ENCODE results near the gene NME8. TPM values are rescaled to one million over a fixed set of nuclear protein-coding genes. Genes with fewer than 3 reads are reported as not detected.
A peak's percentile ranks its signal among the peaks of the same experiment; 100 is the strongest.

Gene NME8
- total RNA-seq, 2 donors from 2014 or later, result not detected

DNA sequence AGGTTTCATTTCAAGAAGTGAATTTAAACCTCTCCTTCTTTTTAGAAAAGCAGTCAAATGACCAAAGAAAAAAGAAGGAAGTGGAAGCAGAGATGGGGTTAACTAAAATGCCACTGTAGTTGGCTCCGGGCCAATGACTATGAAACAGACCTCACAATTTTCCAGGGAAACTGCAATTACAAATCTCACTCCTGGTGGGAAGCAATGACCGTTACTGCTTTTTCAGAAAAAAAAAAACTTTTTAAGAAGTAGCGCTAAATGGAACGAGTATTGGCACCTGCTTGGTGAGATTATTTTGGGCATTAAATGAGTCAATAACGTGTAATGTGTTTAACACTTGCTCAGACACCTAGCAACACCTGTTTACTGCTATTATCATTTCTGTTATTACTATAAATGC, 67.0 kb downstream of the NME8 start:
- DNase-seq (no peak), ATAC-seq (no peak)
- Mint-ChIP-seq H3K27me3 (peaks cover 75% of the 10 kb centered on the region), H3K4me3 (no peak overlapping the region), H3K36me3 (ENCODE audit: low read depth) (peaks cover 6% of the 10 kb centered on the region), H3K27ac (no peak overlapping the region), H3K4me1 (peaks cover 10% of the 10 kb centered on the region)
- H3K9me3 ChIP-seq (ENCODE audit: control insufficient read depth, low read length, poor library complexity, severe bottlenecking), result no peaks in the 10 kb centered on the region

DNA sequence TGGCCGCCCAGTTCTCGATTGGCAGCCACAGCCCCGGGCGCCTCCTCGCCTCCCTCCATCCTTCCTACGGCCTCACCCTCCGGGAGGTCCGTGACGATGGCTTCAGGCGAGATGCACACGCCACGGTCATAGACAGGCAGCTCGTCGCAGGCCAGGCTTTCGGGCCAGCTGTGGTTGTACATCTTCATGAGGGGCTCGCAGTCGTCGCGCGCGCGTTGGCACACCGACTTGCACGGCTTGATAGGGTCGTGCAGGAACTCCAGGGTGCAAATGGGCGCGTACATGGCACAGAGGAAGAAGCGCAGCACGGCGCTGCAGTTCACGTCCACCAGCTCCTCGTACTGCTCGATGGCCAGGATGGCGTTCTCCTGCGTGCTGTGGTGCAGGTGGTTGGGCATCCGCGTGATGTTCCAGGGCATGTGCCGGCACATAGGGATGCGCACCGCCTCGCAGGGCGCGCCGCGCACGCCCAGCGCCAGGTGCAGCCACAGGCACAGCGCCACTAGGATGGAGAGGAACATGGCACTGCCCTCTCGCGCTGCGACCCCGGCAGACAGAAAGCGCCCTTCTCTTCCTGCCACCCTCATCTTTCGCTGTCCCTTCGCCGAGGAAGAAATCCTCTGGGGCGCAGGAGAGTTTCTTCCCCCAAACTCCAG, 67.7 kb downstream of the NME8 start:
- peaks cover 6% of the 10 kb centered on the region for H3K36me3 Mint-ChIP-seq (ENCODE audit: low read depth)
- H3K27ac Mint-ChIP-seq, result no peak overlapping the region
- peaks cover 74% of the 10 kb centered on the region for H3K27me3 Mint-ChIP-seq
- H3K4me1 Mint-ChIP-seq, result peaks cover 11% of the 10 kb centered on the region
- no peak for DNase-seq
- no peaks in the 10 kb centered on the region for H3K9me3 ChIP-seq (ENCODE audit: control insufficient read depth, low read length, poor library complexity, severe bottlenecking)
- no peak for ATAC-seq
- peak overlapping the region; percentile 60 for H3K4me3 Mint-ChIP-seq

DNA sequence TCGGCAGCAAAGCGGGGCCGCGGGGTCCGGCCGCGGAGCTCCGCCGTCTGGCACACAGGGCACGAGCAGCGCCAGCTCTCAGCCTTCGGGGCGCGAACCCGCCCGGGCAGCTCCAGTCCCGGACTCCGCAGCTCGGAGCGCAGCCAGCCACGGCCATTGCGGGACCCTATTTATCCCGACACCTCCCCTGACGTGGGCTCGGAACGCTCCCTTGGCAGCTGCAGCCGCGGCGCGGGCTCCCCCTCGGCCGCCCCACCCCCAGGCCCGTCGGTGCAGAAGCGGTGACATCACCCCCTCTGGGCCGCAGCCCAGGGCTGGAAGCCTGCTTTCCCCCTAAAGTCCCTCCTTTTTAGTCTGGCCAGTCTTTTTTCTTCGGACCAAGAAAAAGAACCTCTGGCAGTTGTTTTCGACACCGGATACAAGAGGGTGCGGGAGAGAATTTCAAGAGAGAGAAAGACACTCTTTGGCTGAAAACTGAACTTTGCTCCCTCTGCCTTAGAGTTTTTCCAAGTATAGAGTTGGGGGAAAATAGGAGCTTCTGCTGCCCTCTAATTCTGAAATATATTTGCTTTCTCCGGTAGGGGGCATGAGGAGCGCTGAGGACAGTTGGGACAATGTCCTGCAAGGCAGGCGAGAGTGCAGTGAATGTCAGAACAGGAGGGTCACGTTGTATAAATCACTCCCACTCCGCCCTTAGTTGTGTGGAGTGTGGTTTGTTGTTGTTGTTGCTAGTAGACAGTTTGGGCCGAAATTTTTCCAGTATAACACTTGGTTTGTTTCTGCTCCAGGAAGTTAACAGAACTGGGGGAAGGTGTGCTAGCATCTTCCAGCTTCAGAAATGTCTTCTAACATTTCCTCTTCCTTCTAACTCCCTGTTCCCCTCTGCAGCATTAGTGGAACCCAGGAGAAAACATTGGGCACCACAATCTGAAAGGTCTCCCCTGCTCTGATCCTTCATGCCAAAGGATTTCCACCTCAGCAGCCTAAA, 68.6 kb downstream of the NME8 start, which contains the start of gene SFRP4:
Gene SFRP4 (minus strand): TSS at position 145 of the 988 bp plus-strand sequence. CDS start 280 bp downstream, outside the sequence.
- DNase-seq, result no peak

DNA sequence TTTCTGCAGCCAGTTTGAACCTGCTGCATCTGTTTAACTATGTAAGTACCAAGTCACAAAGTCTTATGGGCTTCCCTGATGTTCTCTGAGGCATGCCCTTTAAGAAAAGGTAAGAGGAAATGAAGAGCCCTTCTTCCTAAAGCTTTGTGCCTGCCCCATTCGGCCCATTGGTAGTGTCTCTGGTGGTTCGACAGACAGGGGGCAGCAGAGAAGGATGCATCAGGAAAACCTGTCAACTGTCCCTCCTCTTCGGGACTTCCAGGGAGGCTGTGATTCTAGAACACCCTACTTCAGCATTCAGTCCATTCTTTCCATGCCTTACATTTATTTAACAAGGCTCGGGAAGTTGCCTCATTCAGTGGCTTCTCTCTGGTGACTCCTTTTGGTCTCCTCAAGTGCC, 70.1 kb downstream of the NME8 start:
- ATAC-seq, result no peak
- H3K4me1 Mint-ChIP-seq, result peaks cover 11% of the 10 kb centered on the region

More for the DNA sequence above, 68.6 kb downstream of the NME8 start, which contains the start of gene SFRP4:
- Mint-ChIP-seq H3K36me3 (ENCODE audit: low read depth) (peaks cover 6% of the 10 kb centered on the region), H3K4me3 (peak within 1 kb of the TSS; percentile 60), H3K4me1 (peaks cover 11% of the 10 kb centered on the region), H3K27me3 (peaks cover 73% of the 10 kb centered on the region), H3K27ac (no peak within 1 kb of the TSS)
- no peaks in the 10 kb centered on the region for H3K9me3 ChIP-seq (ENCODE audit: control insufficient read depth, low read length, poor library complexity, severe bottlenecking)
- ATAC-seq, result no peak

DNA sequence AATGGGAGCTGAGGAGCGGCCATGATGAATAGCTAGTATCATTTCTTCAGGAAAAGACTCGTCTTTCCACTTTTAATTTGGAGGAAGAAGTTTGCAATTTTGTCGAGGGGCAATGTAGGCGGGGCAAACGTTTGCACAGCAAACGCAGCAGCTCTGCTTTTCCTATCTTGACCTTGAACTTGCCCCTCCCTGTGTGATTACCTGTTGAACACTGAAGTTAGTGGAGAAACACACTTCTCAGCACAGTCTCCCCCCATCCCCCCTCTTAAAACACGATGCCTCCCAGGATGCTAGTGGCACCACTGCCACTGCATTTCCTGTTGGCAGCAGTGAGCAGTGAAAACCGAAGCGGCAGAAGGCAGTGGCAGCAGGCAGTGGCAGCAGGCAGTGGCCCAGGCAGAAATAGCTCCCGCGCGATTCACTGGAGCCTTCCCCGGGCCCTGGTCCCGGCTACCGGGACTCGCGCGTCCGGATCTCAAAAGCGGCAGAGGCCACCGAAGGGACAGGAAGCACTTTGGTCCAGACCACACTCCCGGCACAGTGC, 72.0 kb downstream of the NME8 start, which contains the start of gene EPDR1:
Gene EPDR1 (plus strand): TSS at position 336 of the 544 bp plus-strand sequence. CDS start 300 bp downstream, outside the sequence.
- H3K4me1 Mint-ChIP-seq, result peaks cover 11% of the 10 kb centered on the region
- H3K27me3 Mint-ChIP-seq, result peaks cover 52% of the 10 kb centered on the region
- H3K4me3 Mint-ChIP-seq, result peak within 1 kb of the TSS; percentile 73
- ATAC-seq (peak; percentile 51), DNase-seq (no peak)
- H3K36me3 Mint-ChIP-seq (ENCODE audit: low read depth), result peaks cover 6% of the 10 kb centered on the region
- H3K27ac Mint-ChIP-seq, result no peak within 1 kb of the TSS
- no peaks in the 10 kb centered on the region for H3K9me3 ChIP-seq (ENCODE audit: control insufficient read depth, low read length, poor library complexity, severe bottlenecking)

More for the DNA sequence above, 70.1 kb downstream of the NME8 start:
- no peaks in the 10 kb centered on the region for H3K9me3 ChIP-seq (ENCODE audit: control insufficient read depth, low read length, poor library complexity, severe bottlenecking)
- H3K4me3 Mint-ChIP-seq, result no peak overlapping the region
- no peak for DNase-seq
- H3K27me3 Mint-ChIP-seq, result peaks cover 65% of the 10 kb centered on the region
- H3K27ac Mint-ChIP-seq, result no peak overlapping the region
- H3K36me3 Mint-ChIP-seq (ENCODE audit: low read depth), result peaks cover 6% of the 10 kb centered on the region

DNA sequence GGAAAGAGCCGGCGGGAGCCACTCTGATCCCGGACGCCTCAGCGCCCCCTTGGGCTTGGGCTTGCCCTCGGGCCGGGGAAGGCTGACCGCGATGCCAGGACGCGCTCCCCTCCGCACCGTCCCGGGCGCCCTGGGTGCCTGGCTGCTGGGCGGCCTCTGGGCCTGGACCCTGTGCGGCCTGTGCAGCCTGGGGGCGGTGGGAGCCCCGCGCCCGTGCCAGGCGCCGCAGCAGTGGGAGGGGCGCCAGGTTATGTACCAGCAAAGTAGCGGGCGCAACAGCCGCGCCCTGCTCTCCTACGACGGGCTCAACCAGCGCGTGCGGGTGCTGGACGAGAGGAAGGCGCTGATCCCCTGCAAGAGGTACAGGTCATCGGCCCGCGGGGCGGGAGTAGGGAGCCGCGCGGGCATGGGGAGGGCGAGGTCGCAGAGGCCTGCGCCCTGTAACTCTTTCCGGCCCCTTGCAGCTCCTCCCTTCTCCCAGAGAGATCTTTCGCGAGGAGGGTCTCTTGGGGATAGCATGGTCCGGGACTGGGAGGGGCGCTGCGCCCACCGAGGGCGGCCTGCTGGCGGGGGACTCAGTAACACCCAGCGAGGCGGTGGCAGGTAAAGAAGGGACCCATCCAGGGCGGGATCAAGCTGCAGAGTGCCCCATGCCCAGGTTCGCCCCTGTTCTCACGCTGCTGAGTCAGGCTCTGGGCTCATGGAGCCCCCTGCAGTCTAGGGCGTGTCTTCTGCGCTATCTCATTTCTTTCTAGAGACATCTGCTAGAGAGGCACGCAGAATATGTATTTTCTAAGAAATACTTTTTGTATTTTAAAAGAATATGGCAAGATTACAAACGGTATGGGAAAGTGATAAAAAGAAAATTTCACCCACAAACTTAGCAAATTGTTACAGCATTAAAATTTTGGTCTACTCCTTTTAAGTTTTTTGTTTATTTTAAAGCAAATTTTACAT, 72.7 kb downstream of the NME8 start:
- H3K9me3 ChIP-seq (ENCODE audit: control insufficient read depth, low read length, poor library complexity, severe bottlenecking), result no peaks in the 10 kb centered on the region
- Mint-ChIP-seq H3K27me3 (peaks cover 45% of the 10 kb centered on the region), H3K36me3 (ENCODE audit: low read depth) (peaks cover 6% of the 10 kb centered on the region), H3K4me1 (peaks cover 10% of the 10 kb centered on the region), H3K27ac (no peak overlapping the region), H3K4me3 (peak overlapping the region; percentile 67)
- no peak for DNase-seq
- ATAC-seq, result peak; percentile 14

DNA sequence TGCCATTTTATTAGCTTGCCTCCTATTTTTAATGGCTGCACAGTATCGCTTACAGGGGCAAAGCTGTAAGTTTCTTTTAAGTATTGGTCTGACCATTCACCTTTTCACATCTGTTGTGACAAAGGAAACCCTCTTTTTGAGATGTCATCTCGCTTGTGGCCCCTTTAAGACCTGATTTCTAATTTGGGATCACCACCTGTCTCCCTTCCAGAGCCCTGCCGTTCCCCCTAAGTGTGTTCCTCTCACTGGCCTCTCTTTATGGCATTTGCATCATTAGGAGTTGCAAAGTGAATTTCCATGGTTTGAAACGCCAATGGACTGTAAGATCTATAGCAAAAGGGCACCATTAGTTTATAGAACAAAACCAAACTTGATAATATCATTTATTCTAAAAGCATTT, 73.5 kb downstream of the NME8 start:
- no peak for DNase-seq
- H3K36me3 Mint-ChIP-seq (ENCODE audit: low read depth), result peaks cover 6% of the 10 kb centered on the region
- H3K4me3 Mint-ChIP-seq, result no peak overlapping the region
- no peak for ATAC-seq
- no peaks in the 10 kb centered on the region for H3K9me3 ChIP-seq (ENCODE audit: control insufficient read depth, low read length, poor library complexity, severe bottlenecking)
- H3K4me1 Mint-ChIP-seq, result peaks cover 8% of the 10 kb centered on the region
- peaks cover 39% of the 10 kb centered on the region for H3K27me3 Mint-ChIP-seq
- no peak overlapping the region for H3K27ac Mint-ChIP-seq

DNA sequence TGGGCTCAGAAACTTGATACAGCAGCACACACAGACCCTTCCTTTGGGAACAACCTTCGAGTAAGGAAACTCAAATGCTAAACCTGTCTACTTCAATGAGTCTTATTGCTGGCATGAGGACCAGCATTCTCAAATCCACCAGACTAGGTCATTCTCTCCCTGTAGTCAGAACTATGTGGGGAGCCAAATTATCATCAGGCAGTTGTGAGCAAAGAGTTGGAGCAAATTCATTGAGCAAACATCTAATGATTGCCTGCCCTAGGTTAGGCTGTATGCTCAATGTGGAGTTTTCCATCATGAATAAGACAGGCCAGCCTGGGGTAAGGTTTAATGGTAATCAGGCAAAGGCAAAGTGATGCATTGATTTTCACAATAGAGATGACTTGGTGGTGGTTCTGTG, 75.6 kb downstream of the NME8 start:
- Mint-ChIP-seq H3K36me3 (ENCODE audit: low read depth) (peaks cover 6% of the 10 kb centered on the region), H3K4me1 (peaks cover 5% of the 10 kb centered on the region), H3K4me3 (no peak overlapping the region), H3K27me3 (peaks cover 22% of the 10 kb centered on the region), H3K27ac (no peak overlapping the region)
- DNase-seq (no peak), ATAC-seq (no peak)
- H3K9me3 ChIP-seq (ENCODE audit: control insufficient read depth, low read length, poor library complexity, severe bottlenecking), result no peaks in the 10 kb centered on the region

DNA sequence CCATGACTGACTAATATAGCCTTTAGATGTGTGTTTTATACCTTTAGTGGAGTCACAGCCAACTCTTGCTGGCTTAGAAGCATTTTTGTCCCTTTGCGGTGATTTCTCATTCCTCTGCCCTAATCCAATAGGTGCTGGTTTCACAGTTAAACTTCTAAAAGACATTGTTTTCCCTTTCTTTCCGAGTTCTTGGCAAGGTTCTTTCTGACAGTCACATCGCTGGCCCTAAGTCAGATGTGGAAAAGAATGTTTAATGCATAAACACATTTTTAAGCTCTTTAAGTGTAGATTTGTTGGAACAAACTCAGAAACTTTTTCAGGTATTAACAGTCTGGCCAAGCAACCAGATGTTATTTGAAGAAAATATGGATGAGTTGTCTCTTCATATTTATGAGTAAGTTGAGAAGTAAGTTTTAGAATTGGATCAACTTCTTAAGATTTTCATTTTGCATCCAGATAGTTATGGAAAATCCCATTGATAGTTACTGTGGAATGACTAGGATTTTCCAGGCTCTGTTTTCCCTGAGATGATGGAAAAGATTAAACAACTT, 76.2 kb downstream of the NME8 start:
- Mint-ChIP-seq H3K27ac (no peak overlapping the region), H3K4me1 (peaks cover 5% of the 10 kb centered on the region), H3K36me3 (ENCODE audit: low read depth) (peaks cover 3% of the 10 kb centered on the region), H3K27me3 (peaks cover 17% of the 10 kb centered on the region), H3K4me3 (no peak overlapping the region)
- no peaks in the 10 kb centered on the region for H3K9me3 ChIP-seq (ENCODE audit: control insufficient read depth, low read length, poor library complexity, severe bottlenecking)
- ATAC-seq, result no peak
- no peak for DNase-seq

DNA sequence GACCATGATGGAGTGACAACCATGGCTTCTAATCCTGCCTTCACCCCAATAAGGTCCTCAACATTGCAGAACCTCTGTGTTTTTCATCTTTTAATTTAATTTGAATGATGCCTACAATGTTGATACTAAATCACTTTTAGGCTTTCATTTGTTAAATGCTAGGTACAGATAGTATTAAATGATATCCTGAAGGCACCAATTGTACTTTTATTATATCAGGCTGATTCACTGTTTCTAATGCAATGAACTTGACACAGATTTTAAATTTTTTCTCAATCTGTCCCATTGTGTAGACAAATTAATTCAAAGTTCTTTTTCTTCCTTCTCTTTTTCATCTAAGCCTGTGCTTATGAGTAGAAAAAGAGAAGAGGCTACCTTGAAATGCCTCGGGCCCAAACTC, 77.2 kb downstream of the NME8 start:
- peaks cover 6% of the 10 kb centered on the region for H3K27me3 Mint-ChIP-seq
- no peaks in the 10 kb centered on the region for H3K4me1 Mint-ChIP-seq
- ATAC-seq, result no peak
- no peaks in the 10 kb centered on the region for H3K36me3 Mint-ChIP-seq (ENCODE audit: low read depth)
- no peak overlapping the region for H3K4me3 Mint-ChIP-seq
- DNase-seq, result no peak
- H3K27ac Mint-ChIP-seq, result no peak overlapping the region
- H3K9me3 ChIP-seq (ENCODE audit: control insufficient read depth, low read length, poor library complexity, severe bottlenecking), result no peaks in the 10 kb centered on the region

DNA sequence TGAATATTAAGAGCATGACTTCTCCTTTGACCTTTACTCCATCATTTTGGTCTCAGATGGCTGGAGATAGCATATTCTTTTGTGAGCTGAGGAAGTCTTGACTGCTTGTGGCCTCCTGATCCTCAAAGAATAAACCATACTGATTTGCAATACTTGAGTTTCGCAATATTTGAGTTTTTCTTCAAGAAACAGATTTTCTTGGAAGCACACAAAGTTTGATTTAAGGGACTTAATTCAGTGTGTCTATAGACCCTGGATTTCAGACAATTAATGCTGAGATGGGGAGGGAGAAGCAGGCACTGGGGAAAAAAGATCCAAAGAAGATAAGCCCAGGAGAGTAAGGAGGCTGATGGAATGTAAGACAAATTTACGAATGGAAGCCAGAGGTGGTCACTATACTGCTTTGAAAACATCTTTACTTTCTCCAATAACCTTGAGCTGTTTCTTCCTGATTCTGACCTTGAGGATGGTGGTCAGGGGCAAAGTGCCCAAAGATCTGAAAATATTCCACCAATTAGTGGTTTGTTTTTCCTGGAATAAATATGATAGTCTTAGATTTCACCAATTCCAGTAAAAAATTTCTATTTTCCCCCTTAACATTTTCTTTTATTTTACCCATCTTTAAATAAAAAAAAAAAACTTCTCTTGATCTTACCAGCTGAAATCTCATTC, 79.5 kb downstream of the NME8 start:
- no peak for DNase-seq
- H3K9me3 ChIP-seq (ENCODE audit: control insufficient read depth, low read length, poor library complexity, severe bottlenecking), result no peaks in the 10 kb centered on the region
- ATAC-seq, result no peak
- H3K4me3 Mint-ChIP-seq, result no peak overlapping the region
- H3K4me1 Mint-ChIP-seq, result no peaks in the 10 kb centered on the region
- no peak overlapping the region for H3K27ac Mint-ChIP-seq
- H3K27me3 Mint-ChIP-seq, result no peaks in the 10 kb centered on the region
- H3K36me3 Mint-ChIP-seq (ENCODE audit: low read depth), result no peaks in the 10 kb centered on the region

DNA sequence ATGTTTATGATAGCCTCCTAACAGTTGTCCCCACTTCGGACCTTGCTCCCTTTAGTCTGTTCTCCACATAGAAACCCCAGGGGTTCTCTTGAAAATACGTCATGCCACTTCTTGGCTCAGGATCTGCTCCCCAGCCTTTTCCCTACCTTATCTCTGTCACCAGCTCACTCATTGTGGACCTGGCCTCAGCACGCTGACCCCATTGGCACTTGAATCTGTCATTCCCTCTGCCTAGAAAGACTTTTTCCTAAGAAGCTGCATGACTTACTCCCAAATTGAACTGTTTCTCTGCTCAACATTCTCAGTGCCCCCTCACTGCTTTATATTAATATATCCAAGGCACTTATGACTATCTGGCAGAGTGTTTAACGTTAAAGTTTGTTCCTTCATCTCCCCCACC, 80.5 kb downstream of the NME8 start:
- no peaks in the 10 kb centered on the region for H3K9me3 ChIP-seq (ENCODE audit: control insufficient read depth, low read length, poor library complexity, severe bottlenecking)
- H3K36me3 Mint-ChIP-seq (ENCODE audit: low read depth), result no peaks in the 10 kb centered on the region
- ATAC-seq (no peak), DNase-seq (no peak)
- H3K4me1 Mint-ChIP-seq, result no peaks in the 10 kb centered on the region
- H3K27me3 Mint-ChIP-seq, result no peaks in the 10 kb centered on the region
- H3K4me3 Mint-ChIP-seq, result no peak overlapping the region
- no peak overlapping the region for H3K27ac Mint-ChIP-seq
